K562 (cell line): ENCODE results near the gene GUK1. TPM values are rescaled to one million over a fixed set of nuclear protein-coding genes. Genes with fewer than 3 reads are reported as not detected.

Experiments
- ASH1L ChIP-seq: fragments of 450-650 bp; IDR thresholded peaks from 2 replicates; pipeline ENCODE4 v1.6.1; 2018; ENCODE audit warnings: borderline replicate concordance, mild to moderate bottlenecking, low read depth; ENCODE audit not compliant: partially characterized antibody
- IFI16 ChIP-seq: fragments of 250-450 bp; sonication (Bioruptor Pico); IDR thresholded peaks from 2 replicates; pipeline ENCODE4 v2.1.2; 2022; ENCODE audit warnings: mild to moderate bottlenecking, inconsistent platforms
- KLF10 ChIP-seq: fragments of 250-450 bp; sonication (Bioruptor Pico); IDR thresholded peaks from 2 replicates; pipeline ENCODE4 v1.6.1; 2021; ENCODE audit warnings: matching md5 sums
- NCOA1 ChIP-seq: fragments of 450-650 bp; IDR thresholded peaks from 2 replicates; pipeline ENCODE4 v1.6.1; 2016; ENCODE audit warnings: low read depth
- NCOA2 ChIP-seq, 2 experiments: fragments of 450-650 bp; IDR thresholded peaks; 2 replicates each; pipeline ENCODE4 v1.6.1; 2018; ENCODE audit warnings: mild to moderate bottlenecking in 2 of 2, moderate library complexity in 1 of 2; ENCODE audit not compliant: partially characterized antibody in 2 of 2
- NCOR1 ChIP-seq: fragments of 450-650 bp; IDR thresholded peaks from 2 replicates; pipeline ENCODE4 v1.6.1; 2016; ENCODE audit warnings: mild to moderate bottlenecking, moderate library complexity
- NEUROD1 ChIP-seq: fragments of 150-350 bp; IDR thresholded peaks from 2 replicates; pipeline ENCODE4 v1.6.1; 2014; ENCODE audit warnings: borderline replicate concordance, low read length, low read depth; ENCODE audit not compliant: partially characterized antibody
- STAT5B ChIP-seq: fragments of 250-450 bp; sonication (Bioruptor Pico); IDR thresholded peaks from 2 replicates; pipeline ENCODE4 v1.8.0; 2021; ENCODE audit warnings: mild to moderate bottlenecking, inconsistent platforms
- ZNF239 ChIP-seq: fragments of 250-450 bp; sonication (Bioruptor Pico); IDR thresholded peaks from 2 replicates; pipeline ENCODE4 v1.4.0; 2020; ENCODE audit warnings: mild to moderate bottlenecking
- ZNF24 ChIP-seq: fragments of 450-650 bp; IDR thresholded peaks from 2 replicates; pipeline ENCODE4 v1.6.1; 2016
- ZNF717 ChIP-seq: fragments of 250-450 bp; sonication (Bioruptor Pico); IDR thresholded peaks from 2 replicates; pipeline ENCODE4 v1.5.0; 2021
- polyA plus RNA-seq, 8 experiments: library from polyadenylated mRNA; depleted of rRNA in 4 of 8; stranded (reverse) in 5 of 8; unstranded in 3 of 8; fragments of >200 nt; fragmentation: Nextera tagmentation in 2 of 8; fragmentation: Illumina TruSeq in 1 of 8; extraction: Ambion mirVana in 2 of 8; extraction: Trizol in 1 of 8; gene quantifications; 2 replicates each; pipeline versions ENCODE4 v1.2.1 to v1.2.3, GENCODE V29; 2011 to 2014; ENCODE audit warnings: inconsistent platforms in 1 of 8, missing spikeins in 1 of 8
- total RNA-seq, 7 experiments: library from RNA; depleted of rRNA in 6 of 7; stranded (reverse); fragments of >200 nt in 6 of 7; fragmentation: Illumina TruSeq in 2 of 7; extraction: Trizol in 2 of 7; gene quantifications; 2 replicates each; pipeline versions ENCODE4 v1.2.1 to v1.2.3, GENCODE V29; 2011 to 2021; ENCODE audit warnings: low replicate concordance in 1 of 7
- TF ChIP-seq, protein P1 (sequence below): fragments of 450-650 bp; IDR thresholded peaks from 2 replicates; pipeline ENCODE4 v1.6.1; 2016; ENCODE audit warnings: low read depth
- TF ChIP-seq, protein P2 (sequence below), 2 experiments: fragments of 450-650 bp; conservative IDR thresholded peaks; 2 replicates each; pipeline ENCODE4 v1.6.1; 2017; ENCODE audit warnings: mild to moderate bottlenecking in 2 of 2, moderate library complexity in 2 of 2
- TF ChIP-seq, protein P3 (sequence below): fragments of 450-650 bp; IDR thresholded peaks from 2 replicates; pipeline ENCODE4 v1.6.1; 2016; ENCODE audit warnings: borderline replicate concordance
- TF ChIP-seq, protein P4 (sequence below): fragments of 250-450 bp; sonication (Bioruptor Pico); IDR thresholded peaks from 2 replicates; pipeline ENCODE4 v1.8.0; 2022; ENCODE audit warnings: moderate library complexity, mild to moderate bottlenecking, inconsistent platforms

GUK1 gene
- total and polyA plus RNA-seq, 9 of the 15 experiments (the other 6 are each of a cell fraction or from before 2014, with no cell fraction given): 7.0 to 331 (median 132) TPM

DNA sequence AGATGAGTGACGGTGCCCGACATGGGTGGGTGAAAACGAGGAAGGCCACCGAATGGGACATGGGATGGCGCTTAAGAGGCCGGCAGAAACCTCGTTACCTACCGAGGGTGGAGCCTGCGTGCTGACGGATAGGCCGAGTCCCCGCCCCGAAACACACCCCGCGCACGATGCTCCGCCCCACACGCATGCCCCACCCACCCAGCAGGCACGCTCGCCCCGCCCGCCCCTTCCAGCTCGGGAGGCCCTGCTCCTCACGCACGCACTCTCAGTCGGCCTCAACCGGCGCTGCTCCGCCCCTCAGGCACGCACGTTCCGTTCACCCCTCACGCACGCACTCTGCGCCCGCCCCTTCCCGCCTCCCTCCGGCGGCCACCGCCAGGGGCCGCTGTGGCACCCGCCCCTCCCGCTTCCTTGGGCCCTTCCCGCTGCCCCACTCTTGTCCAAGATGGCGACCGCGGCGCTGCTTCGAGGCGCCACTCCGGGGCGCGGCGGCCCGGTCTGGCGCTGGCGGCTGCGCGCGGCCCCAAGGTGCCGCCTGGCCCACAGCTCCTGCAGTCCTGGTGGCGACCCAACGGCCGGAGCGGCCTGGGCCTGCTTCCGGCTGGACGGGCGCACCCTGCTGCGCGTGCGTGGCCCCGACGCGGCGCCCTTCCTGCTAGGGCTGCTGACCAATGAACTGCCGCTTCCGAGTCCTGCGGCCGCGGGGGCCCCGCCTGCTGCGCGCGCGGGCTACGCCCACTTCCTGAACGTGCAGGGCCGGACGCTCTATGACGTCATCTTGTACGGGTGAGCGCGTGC, 25.5 kb downstream of the GUK1 start, which contains the start of gene IBA57 (continued):
- peak; percentile 61 for TF ChIP-seq NEUROD1
- TF ChIP-seq ASH1L: no peak
- TF ChIP-seq, protein P1, sequence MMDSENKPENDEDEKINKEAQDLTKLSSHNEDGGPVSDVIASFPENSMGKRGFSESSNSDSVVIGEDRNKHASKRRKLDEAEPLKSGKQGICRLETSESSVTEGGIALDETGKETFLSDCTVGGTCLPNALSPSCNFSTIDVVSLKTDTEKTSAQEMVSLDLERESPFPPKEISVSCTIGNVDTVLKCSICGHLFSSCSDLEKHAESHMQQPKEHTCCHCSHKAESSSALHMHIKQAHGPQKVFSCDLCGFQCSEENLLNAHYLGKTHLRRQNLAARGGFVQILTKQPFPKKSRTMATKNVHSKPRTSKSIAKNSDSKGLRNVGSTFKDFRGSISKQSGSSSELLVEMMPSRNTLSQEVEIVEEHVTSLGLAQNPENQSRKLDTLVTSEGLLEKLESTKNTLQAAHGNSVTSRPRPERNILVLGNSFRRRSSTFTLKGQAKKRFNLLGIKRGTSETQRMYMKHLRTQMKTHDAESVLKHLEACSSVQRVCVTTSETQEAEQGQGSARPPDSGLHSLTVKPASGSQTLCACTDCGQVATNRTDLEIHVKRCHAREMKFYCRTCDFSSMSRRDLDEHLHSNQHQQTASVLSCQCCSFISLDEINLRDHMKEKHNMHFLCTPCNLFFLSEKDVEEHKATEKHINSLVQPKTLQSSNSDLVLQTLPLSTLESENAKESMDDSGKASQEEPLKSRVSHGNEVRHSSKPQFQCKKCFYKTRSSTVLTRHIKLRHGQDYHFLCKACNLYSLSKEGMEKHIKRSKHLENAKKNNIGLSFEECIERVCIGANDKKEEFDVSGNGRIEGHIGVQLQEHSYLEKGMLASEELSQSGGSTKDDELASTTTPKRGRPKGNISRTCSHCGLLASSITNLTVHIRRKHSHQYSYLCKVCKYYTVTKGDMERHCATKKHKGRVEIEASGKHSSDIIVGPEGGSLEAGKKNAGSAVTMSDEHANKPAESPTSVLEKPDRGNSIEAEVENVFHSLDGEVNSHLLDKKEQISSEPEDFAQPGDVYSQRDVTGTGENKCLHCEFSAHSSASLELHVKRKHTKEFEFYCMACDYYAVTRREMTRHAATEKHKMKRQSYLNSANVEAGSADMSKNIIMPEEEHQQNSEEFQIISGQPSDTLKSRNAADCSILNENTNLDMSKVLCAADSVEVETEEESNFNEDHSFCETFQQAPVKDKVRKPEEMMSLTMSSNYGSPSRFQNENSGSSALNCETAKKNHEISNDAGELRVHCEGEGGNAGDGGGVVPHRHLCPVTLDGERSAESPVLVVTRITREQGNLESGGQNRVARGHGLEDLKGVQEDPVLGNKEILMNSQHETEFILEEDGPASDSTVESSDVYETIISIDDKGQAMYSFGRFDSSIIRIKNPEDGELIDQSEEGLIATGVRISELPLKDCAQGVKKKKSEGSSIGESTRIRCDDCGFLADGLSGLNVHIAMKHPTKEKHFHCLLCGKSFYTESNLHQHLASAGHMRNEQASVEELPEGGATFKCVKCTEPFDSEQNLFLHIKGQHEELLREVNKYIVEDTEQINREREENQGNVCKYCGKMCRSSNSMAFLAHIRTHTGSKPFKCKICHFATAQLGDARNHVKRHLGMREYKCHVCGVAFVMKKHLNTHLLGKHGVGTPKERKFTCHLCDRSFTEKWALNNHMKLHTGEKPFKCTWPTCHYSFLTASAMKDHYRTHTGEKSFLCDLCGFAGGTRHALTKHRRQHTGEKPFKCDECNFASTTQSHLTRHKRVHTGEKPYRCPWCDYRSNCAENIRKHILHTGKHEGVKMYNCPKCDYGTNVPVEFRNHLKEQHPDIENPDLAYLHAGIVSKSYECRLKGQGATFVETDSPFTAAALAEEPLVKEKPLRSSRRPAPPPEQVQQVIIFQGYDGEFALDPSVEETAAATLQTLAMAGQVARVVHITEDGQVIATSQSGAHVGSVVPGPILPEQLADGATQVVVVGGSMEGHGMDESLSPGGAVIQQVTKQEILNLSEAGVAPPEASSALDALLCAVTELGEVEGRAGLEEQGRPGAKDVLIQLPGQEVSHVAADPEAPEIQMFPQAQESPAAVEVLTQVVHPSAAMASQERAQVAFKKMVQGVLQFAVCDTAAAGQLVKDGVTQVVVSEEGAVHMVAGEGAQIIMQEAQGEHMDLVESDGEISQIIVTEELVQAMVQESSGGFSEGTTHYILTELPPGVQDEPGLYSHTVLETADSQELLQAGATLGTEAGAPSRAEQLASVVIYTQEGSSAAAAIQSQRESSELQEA: no peak
- peak; percentile 59; the same call in 1 of the 2 replicates for TF ChIP-seq ZNF239 (CRISPR knock-in tag)
- TF ChIP-seq NCOA2 (IDR thresholded peaks at IDR 0.05; ENCODE audit: partially characterized antibody in 2 of 2): no peak
- TF ChIP-seq, protein P2, sequence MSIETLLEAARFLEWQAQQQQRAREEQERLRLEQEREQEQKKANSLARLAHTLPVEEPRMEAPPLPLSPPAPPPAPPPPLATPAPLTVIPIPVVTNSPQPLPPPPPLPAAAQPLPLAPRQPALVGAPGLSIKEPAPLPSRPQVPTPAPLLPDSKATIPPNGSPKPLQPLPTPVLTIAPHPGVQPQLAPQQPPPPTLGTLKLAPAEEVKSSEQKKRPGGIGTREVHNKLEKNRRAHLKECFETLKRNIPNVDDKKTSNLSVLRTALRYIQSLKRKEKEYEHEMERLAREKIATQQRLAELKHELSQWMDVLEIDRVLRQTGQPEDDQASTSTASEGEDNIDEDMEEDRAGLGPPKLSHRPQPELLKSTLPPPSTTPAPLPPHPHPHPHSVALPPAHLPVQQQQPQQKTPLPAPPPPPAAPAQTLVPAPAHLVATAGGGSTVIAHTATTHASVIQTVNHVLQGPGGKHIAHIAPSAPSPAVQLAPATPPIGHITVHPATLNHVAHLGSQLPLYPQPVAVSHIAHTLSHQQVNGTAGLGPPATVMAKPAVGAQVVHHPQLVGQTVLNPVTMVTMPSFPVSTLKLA (conservative IDR thresholded peaks at IDR 0.05): peak; percentile 92 to 97
- TF ChIP-seq NCOR1: peak; percentile 50
- TF ChIP-seq KLF10 (CRISPR knock-in tag): no peak
- TF ChIP-seq IFI16 (CRISPR knock-in tag): no peak
- TF ChIP-seq NCOA1: no peak
- TF ChIP-seq ZNF717 (CRISPR knock-in tag): no peak
- TF ChIP-seq, protein P3, sequence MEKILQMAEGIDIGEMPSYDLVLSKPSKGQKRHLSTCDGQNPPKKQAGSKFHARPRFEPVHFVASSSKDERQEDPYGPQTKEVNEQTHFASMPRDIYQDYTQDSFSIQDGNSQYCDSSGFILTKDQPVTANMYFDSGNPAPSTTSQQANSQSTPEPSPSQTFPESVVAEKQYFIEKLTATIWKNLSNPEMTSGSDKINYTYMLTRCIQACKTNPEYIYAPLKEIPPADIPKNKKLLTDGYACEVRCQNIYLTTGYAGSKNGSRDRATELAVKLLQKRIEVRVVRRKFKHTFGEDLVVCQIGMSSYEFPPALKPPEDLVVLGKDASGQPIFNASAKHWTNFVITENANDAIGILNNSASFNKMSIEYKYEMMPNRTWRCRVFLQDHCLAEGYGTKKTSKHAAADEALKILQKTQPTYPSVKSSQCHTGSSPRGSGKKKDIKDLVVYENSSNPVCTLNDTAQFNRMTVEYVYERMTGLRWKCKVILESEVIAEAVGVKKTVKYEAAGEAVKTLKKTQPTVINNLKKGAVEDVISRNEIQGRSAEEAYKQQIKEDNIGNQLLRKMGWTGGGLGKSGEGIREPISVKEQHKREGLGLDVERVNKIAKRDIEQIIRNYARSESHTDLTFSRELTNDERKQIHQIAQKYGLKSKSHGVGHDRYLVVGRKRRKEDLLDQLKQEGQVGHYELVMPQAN: no peak
- peak; percentile 72 for TF ChIP-seq ZNF24
- TF ChIP-seq, protein P4, sequence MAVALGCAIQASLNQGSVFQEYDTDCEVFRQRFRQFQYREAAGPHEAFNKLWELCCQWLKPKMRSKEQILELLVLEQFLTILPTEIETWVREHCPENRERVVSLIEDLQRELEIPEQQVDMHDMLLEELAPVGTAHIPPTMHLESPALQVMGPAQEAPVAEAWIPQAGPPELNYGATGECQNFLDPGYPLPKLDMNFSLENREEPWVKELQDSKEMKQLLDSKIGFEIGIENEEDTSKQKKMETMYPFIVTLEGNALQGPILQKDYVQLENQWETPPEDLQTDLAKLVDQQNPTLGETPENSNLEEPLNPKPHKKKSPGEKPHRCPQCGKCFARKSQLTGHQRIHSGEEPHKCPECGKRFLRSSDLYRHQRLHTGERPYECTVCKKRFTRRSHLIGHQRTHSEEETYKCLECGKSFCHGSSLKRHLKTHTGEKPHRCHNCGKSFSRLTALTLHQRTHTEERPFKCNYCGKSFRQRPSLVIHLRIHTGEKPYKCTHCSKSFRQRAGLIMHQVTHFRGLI (CRISPR knock-in tag): no peak
- no peak for TF ChIP-seq STAT5B (CRISPR knock-in tag)
